ENCODE data around the gene ADCY5.

DNA sequence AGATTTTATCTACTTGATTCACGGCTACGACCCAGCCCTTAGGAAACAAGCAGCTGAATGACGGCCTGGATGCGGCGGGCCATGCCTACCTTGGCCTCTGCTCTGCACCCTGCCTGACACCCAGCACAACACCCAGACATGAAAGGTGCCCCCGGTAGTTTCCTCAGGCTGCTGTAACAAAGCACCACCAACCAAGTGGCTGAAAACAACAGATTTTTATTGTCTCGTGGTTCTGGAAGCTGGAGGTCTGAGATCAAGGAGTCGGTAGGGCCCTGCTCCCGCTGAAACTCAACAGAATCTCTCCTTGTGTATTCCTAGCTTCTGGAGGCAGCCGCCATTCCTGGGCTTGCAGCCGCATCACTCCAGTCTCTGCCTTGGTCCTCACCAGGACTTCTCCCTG is 111.7 kb downstream of the ADCY5 start:
- TF ChIP-seq, protein P1, sequence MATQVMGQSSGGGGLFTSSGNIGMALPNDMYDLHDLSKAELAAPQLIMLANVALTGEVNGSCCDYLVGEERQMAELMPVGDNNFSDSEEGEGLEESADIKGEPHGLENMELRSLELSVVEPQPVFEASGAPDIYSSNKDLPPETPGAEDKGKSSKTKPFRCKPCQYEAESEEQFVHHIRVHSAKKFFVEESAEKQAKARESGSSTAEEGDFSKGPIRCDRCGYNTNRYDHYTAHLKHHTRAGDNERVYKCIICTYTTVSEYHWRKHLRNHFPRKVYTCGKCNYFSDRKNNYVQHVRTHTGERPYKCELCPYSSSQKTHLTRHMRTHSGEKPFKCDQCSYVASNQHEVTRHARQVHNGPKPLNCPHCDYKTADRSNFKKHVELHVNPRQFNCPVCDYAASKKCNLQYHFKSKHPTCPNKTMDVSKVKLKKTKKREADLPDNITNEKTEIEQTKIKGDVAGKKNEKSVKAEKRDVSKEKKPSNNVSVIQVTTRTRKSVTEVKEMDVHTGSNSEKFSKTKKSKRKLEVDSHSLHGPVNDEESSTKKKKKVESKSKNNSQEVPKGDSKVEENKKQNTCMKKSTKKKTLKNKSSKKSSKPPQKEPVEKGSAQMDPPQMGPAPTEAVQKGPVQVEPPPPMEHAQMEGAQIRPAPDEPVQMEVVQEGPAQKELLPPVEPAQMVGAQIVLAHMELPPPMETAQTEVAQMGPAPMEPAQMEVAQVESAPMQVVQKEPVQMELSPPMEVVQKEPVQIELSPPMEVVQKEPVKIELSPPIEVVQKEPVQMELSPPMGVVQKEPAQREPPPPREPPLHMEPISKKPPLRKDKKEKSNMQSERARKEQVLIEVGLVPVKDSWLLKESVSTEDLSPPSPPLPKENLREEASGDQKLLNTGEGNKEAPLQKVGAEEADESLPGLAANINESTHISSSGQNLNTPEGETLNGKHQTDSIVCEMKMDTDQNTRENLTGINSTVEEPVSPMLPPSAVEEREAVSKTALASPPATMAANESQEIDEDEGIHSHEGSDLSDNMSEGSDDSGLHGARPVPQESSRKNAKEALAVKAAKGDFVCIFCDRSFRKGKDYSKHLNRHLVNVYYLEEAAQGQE (tag by site-specific recombination; IDR thresholded peaks at IDR 0.05): no peak
- TF ChIP-seq, protein P2, sequence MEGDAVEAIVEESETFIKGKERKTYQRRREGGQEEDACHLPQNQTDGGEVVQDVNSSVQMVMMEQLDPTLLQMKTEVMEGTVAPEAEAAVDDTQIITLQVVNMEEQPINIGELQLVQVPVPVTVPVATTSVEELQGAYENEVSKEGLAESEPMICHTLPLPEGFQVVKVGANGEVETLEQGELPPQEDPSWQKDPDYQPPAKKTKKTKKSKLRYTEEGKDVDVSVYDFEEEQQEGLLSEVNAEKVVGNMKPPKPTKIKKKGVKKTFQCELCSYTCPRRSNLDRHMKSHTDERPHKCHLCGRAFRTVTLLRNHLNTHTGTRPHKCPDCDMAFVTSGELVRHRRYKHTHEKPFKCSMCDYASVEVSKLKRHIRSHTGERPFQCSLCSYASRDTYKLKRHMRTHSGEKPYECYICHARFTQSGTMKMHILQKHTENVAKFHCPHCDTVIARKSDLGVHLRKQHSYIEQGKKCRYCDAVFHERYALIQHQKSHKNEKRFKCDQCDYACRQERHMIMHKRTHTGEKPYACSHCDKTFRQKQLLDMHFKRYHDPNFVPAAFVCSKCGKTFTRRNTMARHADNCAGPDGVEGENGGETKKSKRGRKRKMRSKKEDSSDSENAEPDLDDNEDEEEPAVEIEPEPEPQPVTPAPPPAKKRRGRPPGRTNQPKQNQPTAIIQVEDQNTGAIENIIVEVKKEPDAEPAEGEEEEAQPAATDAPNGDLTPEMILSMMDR (tag by site-specific recombination; IDR thresholded peaks at IDR 0.05): no peak
